Ovary (tissue), 3 donors: ENCODE data around the gene DNAH8.

Experiments
- EP300 ChIP-seq: sonication (generic); formaldehyde crosslinking; IDR thresholded peaks from one replicate; pipeline ENCODE4 v1.6.1; 2017; ENCODE audit warnings: antibody characterized with exemption
- POLR2A ChIP-seq: fragments of 450-650 bp; IDR thresholded peaks from one replicate; pipeline ENCODE4 v1.6.1; 2017; ENCODE audit warnings: antibody characterized with exemption, mild to moderate bottlenecking, moderate library complexity
- TF ChIP-seq, protein P1 (sequence below), 3 donors: fragments of 450-650 bp in 2 of 3; fragments of 200-600 bp in 1 of 3; IDR thresholded peaks; one replicate each; pipeline versions ENCODE4 v1.5.1 to v1.8.0; 2016 to 2022; ENCODE audit warnings: antibody characterized with exemption in 3 of 3, mild to moderate bottlenecking in 1 of 3
- donor health status: DM: no; HTN: no; CAD: no.

DNA sequence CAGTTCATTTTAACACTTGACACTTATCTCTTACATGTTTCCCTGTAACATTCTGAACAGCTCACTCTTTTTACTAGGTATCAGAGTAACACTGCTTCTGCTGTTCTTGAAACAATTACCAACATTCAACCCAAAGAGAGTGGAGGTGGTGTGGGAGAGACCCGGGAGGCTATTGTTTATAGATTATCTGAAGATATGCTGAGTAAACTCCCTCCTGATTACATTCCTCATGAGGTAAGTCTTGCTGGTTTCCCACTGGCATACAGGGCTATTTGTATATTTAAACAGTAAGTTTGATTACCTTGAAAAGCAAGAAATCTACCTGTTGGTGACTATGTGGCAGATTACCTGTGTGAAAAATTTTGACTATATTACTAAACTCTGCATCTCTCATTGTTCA is 293.6 kb downstream of the DNAH8 start:
- TF ChIP-seq, protein P1, sequence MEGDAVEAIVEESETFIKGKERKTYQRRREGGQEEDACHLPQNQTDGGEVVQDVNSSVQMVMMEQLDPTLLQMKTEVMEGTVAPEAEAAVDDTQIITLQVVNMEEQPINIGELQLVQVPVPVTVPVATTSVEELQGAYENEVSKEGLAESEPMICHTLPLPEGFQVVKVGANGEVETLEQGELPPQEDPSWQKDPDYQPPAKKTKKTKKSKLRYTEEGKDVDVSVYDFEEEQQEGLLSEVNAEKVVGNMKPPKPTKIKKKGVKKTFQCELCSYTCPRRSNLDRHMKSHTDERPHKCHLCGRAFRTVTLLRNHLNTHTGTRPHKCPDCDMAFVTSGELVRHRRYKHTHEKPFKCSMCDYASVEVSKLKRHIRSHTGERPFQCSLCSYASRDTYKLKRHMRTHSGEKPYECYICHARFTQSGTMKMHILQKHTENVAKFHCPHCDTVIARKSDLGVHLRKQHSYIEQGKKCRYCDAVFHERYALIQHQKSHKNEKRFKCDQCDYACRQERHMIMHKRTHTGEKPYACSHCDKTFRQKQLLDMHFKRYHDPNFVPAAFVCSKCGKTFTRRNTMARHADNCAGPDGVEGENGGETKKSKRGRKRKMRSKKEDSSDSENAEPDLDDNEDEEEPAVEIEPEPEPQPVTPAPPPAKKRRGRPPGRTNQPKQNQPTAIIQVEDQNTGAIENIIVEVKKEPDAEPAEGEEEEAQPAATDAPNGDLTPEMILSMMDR (IDR thresholded peaks at IDR 0.05), result no peak
- no peak for TF ChIP-seq POLR2A
- no peak for TF ChIP-seq EP300
